Myocyte (in vitro differentiated cells): ENCODE measurements around the gene CNIH3. TPM values are rescaled to one million over a fixed set of nuclear protein-coding genes. Genes with fewer than 3 reads are reported as not detected.
A peak's percentile ranks its signal among the peaks of the same experiment; 100 is the strongest.
"Not testable (repeated sequence)": the region's sequence is repeated elsewhere in the genome, so short reads cannot be mapped to it uniquely, and the experiment has no call there.

Source experiments
- DNase-seq: peaks from one replicate; pipeline ENCODE4 v3.0.0-alpha.2; 2012; ENCODE audit warnings: low read depth
- total RNA-seq: library from RNA; depleted of rRNA; stranded (reverse); fragments of >200 nt; gene quantifications from 2 replicates; pipeline ENCODE4 v1.2.3, GENCODE V29; 2014

The CNIH3 gene
- total RNA-seq, 1 donor from 2014 or later: 6.3 TPM

DNA sequence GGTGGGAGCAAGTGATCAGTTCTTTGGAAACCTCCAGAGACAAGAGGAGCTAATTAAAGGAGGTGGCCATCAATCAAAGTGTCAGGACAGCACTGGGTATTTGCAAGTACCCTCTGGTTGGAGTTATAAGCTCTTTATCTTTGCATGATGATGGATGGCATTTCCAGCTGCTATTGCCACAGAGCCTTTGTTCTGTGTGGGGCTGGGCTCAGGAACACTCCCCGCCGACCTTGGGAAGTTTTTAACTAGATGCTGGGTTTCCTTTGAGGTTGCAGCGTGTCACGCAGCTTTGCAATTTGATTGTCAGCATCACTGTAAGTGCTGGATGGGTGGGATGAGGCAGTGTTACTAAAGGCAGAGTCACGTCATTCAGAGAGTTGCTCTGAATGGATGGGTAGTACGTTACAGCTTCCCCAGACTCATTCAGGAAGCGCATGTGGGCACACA, 68.9 kb downstream of the CNIH3 start:
- peak; percentile 57 for DNase-seq

DNA sequence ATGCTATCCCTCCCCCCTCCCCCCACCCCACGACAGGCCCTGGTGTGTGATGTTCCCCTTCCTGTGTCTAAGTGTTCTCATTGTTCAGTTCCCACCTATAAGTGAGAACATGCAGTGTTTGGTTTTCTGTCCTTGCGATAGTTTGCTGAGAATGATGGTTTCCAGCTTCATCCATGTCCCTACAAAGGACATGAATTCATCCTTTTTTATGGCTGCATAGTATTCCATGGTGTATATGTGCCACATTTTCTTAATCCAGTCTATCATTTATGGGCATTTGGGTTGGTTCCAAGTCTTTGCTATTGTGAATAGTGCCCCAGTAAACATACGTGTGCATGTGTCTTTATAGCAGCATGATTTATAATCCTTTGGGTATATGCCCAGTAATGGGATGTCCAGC, 70.0 kb downstream of the CNIH3 start:
- DNase-seq: not testable (repeated sequence)

DNA sequence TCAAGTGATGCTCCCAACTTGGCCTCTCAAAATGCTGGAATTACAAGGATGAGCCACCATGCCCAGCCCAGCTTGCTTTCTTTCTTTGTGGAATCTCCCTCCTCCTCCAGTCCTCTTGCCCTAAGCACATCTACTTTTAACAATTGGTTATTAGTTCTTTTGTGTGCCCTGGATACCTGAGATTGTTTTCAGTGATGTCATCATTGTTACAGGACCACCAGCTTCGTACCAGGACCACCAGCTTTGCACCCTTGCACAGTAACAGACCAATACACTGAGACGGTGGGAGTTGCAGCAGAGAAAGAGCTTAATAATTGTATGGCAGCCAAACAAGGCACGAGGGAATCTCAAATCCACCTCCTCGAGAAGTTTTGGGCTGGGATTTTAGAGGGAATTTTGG, 71.3 kb downstream of the CNIH3 start:
- no peak for DNase-seq

DNA sequence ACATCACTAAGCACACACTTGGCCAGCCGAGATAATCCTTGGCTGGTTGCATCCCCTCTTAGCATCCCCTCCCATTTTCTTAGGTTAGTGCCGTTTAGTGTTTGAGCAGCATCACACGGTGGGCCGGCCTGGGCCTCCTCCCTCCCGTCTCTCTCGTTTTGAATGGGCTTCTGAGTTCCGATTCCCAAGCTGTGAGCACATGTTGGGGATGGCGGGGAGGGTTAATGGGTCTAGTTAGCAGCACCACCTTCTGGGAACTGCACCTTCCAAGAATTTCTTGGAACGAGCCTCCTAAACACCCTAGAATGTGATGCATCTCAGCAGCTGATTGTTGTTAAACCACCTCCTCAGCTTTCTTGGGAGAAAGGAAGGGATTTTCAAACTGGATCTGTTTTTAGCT, 73.3 kb downstream of the CNIH3 start:
- DNase-seq: no peak

DNA sequence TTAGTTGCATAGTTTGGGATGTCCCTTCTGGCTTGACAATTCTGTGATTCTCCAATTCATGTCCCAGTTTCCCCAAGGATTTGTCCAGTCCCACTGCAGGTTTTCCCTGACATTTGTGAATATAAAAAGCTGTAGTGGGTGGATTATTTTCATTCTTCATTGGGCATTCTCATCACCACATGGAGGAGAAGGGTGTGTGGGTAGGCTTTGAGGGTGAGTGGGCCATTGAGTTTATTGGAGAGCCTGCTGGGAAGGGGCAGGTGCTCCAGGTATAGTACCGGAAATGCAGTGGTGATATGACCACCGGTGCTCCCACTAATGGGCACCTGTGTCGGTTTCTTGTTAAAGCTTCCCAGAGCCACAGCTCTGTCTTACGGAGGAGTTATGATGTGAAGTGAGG, 74.5 kb downstream of the CNIH3 start:
- no peak for DNase-seq

DNA sequence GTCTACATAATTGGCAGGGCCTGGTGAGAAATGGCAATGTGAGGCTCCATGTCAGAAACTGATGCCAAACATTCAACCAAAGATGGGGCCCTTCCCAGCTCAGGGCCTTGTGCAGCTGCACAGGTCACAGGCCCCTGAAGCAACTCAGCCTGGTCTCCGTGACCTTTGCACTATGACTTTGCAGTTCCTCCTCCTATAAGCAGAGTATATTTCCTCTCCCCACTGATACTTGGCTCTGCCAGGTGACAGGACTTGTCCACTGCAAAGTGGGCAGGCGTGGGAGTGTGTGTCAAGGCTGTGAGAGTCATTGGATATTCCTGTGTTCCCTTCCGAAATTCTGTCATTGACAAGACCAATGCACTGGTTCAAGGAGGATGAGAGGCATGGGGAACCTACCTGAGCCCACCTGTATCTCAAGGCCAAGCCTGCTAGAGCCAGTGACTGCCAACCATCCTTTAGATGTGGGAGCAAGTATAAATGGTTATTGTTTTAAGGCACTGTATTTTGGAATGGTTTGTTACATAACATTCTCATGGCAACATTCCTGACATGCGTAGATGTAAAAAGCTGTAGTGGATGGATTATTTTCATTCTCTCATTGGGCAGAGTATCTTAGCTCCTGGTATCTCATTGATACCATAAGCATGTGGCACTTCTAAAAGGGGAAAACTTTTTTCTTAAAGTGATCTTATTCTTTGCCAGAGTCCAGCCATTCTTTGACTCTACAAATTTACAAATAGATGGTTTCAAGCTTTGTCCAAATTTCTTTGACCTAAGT, 75.2 kb downstream of the CNIH3 start:
- no peak for DNase-seq

DNA sequence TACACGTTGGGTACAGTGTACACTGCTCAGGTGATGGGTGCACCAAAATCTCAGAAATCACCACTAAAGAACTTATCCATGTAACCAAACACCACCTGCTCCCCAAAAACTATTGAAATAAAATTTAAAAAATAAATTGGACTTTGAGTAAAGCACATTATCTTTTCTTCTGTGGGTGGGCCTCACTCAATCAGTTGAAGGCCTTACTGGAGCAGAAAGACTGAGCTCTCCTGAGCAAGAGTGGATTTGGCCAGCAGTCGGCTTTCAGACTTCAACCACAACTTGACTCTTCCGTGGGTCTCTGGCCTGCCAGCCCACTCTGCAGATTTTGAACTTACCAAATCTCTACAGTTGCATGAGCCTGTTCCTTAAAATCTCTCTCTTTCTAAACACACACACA, 78.9 kb downstream of the CNIH3 start:
- DNase-seq: no peak

DNA sequence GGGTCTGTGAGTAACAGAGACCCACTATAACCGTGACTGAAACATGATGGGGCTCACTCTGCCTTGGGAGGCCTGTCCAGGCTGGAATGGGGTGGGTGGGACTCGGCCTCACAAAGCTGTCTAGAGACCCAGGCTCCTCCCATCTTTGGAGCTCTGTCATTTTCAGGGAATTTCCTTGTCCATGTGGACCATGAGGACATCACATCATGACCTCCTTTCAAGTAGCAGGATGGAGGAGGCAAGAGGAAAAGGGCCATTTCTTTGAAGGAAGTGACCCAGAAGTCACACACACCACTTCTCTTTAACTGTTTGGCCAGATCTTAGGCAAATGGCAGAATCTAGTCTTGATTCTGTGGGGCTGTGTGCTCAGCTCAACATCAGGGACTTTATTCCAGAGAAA, 79.9 kb downstream of the CNIH3 start:
- no peak for DNase-seq

DNA sequence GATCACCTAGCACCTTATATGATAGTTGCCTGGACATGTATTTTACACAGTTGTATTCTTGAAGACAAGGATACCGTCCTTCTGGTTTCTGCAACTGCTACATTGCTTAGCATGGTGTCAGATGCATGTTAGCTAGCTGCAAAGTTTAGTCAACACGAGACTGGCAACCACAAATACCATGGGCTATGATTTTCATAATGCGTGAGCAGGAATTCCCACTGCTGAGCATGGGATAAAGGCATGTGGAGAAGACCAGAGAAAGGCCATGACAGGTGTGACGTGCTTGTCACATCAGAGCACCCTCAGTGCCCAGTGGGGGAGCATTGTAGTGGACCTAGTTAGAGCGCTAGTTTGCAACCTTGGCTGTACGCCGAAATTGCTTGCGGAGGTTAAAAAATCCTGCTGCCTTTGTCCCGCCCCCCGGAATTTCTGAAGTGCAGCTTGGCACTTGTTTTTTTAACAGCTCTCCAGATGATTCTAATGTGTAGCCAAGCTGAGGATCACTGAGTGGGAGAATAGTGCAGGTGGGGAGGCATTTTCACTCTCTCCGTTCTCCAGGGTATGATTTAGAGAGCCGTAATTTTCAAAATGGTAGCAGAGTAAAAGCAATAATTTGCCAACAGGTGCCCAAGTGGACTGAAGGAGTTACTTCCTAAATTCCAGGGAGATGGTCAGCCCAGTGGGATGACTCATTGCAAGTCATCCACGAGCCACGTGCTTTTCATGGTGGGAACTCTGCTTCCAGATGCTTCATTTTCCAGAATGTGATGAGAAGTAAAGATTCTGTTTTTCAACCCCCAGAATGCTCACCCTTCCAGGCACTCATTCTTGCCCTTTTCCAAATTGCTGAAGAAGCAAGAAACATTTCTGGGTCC, 81.0 kb downstream of the CNIH3 start:
- DNase-seq: peak; percentile 83

DNA sequence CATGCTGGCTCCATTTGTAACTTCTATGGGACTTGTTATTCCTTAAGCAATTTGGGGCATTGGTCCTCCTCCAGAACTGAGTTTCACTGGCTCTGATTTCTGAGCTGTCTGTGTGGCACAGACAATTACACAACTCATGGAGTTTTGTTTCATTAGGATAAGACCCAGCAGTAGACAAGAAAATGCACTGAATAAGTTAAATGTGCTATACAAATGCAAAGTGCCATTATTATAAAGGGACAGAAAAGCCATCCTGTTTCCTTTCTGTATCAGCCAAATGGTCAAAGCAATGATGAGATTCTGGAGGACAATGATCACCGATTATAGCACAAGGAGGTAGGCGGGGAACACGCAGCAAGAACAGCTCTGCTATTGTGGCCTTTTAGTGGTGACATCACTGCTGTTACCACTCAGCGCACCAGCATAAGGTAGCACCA, 81.9 kb downstream of the CNIH3 start:
- DNase-seq: no peak

DNA sequence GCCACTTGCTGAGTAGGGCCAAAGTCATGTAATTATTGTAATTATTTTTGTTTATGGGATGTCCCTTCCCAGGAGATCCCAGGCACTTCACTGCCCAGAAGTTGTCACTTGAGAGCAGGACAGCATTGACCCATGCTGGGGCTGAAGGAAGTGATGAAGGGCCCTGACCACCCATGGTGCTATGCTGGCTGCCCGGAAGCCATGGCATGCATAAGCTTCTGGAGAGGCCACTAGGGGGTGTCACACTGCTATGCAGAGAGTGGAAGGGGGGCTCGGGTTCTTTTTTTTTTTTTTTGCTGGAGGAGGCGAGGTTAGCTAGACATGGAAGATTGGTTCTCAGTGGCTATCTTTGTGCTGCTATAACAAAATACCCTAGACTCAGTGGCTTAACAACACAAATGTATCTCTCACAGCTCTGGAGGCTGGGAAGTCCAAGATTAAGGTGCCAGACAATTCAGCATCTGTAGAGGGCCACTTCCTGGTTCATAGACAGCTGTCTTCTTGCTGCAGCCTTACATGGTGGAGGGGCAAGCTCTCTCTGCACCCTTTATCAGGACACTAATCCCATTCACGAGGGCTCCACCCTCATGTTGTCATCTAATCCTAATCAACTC, 84.9 kb downstream of the CNIH3 start:
- no peak for DNase-seq

DNA sequence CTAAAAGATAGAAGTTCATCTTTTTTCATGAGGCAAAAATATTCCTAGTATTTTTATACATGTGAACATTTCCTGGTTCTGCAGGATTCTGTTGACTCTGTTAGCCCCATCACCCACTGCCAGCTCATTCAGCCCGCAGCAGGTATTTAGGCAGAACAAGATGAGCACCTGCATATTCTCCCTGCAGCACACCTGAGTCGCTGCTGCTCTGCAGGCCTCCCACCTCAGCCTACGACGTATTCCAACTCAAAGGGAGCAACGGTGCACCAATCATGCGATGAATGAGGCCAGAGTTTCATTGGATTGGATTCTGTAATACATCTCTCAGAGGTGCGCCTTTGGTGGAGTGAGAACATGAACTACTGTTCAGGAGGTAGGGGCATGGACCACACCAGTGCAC, 87.6 kb downstream of the CNIH3 start:
- no peak for DNase-seq

DNA sequence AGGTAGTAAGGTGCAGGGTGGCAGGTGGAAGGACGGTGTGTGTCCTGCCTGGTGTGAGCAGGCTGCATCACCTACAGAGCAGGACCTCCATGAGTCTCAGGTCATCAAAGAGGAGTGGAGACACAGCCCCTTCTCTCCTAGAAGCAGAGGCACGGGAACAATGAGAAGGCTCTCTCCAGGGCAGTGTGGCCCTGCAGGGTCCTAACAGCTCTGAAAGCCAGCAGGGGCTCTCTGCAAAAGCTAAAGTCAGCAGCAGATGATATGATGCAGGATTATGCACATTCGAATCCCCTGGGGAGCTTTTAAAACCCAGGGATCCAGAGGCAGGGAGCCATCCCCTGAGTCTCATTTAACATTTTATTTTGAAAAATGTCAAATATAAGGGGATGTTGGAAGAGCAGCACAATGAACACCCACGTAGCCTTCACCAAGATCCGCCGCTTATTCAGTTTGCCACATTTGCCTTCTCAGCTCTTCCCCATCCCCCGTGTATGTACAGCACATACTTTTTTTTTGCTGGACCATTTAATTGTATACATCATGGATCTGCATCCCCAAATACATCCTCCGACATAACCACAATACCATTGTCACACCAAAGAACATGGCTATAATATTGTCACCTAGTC, 88.1 kb downstream of the CNIH3 start:
- DNase-seq: no peak

DNA sequence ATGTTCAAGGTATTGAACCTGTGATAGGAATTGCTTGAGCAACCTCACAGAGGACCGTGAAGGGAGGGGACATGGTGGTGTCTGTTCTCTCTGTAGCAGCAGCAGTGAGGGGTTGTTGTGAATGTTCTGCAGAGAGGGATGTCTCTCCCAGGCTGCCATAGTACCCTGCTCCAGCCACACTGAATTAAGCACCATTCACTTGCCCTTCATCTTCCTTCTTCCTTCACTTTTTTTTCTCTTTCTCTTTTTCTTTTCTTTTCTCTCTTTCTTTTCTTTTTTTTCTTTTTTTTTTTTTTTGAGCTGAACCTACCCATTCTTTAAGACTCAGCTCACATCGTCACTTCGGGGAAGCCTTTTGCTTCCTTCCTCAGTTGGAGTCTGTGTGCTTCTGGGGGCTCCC, 89.5 kb downstream of the CNIH3 start:
- no peak for DNase-seq

DNA sequence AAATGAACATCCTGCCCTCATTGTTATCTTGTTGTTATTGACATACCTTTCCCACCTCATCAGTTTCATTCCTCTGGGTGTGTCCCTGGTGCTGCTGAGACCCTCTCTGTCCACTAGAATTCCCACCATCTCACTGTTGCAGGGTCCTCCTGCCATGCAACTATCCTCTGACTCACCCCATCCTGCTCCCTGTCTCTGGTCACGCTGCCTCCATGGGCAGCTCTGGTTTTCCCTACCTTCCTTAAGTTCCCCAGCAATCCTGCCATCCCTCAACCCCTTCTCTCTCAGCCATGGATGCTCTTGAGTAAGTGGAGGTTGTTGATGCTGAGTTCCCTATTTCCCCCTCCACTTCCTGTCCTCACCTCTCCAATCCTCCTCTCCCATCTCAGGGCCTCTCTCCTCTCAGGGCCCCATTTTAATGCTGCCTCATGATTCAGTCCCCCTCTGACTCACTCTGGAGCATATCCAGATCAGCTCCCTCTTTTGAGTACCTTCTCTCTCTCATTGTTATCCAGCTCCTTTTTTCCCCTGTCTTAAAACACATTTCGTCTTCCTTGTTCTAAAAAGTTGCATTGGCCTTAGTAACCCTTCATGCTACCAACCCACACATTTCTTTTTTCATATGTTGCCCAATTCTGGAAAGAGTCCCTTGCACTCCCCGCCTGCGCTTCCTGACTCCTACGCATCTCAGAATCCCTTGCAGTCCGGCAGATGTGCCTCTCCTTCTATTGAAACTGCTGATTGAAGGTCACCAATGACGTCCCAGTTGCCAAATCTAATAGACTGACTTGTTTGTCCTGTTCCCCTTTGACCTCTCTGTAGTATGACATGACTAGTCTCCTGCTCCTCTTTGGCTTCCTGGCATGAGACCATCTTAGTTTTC, 92.0 kb downstream of the CNIH3 start:
- DNase-seq: peak; percentile 40

DNA sequence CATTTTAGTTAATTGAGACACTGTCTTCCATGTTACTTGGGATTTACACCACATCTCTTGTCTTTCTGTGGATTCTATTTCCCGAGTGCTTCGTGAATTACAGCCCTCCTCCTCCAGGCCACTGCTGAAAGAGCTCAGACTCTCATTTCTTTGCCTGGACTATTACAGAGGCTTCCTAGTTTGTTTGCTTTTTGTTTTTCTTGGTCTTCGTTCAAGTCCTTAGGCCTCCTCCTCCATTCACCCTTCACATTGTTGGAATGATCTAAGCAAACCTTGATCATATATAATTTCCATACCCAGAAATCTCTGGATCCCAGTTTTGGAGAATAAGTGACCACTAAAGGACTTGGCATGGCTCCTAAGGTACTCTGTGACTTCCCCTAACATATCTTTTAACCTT, 94.1 kb downstream of the CNIH3 start:
- no peak for DNase-seq

DNA sequence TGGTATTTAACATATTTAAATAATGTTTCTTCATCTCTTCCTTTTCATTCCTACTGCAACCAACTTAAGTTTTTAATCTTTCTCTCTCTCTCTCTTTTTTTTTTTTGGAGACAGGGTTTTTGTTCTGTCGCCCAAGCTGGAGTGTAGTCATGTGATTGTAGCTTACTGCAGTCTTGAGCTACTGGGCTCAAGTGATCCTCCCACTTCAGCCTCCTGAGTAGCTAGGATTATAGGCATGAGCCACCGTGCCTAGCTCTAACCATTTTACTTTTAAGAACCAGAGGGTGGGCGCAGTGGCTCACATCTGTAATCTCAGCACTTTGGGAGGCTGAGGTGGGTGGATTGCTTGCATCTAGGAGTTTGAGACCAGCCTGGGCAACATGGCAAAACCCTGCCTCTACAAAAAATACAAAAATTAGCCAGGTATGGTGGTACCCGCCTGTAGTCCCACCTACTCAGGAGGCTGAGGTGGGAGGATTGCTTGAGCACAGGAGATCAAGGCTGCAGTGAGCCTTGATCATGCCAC, 95.2 kb downstream of the CNIH3 start:
- DNase-seq: not testable (repeated sequence)

DNA sequence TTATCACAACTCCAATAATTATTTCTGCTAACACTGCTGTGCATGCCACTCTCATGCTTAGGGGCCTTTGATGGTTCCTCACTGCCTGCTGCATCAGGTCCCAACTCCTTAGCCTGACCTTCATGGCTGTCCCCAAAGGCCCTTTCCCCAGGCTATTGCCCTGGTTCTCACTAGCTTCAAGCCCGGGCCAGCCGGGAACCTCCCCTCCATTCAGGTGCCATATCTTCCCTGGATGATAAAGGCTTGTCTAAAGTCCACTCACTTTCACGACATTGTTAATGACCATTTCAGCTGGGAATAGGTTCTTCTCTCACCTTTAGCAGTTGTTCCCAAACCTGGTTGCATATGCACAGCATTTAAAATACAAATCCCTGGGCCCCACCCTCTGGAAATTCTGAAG, 95.8 kb downstream of the CNIH3 start:
- no peak for DNase-seq

DNA sequence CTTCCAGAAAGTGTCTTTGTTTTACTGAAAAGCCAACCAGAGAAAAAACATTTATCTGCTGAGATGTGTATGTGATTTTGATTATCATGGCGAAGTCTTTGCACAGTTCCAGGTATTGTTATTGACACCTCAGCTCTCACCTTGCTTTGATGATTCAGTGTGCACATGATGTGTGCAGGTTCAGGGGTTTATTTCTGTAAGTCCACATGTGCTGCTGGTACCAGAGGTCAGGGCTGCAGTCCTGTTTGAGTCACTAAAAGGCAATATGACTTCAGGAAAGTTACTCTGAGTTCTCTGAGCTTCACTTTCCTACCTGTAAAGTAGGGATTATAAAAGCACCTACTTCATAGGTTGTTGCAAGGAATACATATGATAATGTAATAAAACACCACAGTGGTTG, 97.1 kb downstream of the CNIH3 start:
- DNase-seq: no peak

DNA sequence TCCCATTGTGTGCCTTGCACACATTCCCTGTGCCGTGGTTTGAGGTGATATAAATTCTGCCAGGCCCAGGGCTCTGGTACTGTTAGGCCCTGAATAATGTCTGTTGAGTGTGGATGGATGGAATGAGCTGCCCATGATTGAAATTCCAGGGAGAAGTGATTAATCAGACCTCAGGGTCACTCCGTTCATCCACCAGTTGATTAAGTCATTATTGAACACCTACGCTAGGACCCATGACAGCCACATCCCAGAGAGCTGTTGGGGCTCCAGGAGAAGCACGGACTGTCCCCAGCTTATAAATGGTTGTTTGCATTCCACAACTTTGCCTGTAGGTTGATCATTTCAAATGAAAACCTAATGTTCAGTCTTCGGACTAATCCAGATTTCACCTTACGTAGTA, 98.4 kb downstream of the CNIH3 start:
- DNase-seq: no peak
